H1 (cell line): Measurements from ENCODE around the gene ALG11. TPM values are rescaled to one million over a fixed set of nuclear protein-coding genes. Genes with fewer than 3 reads are reported as not detected.

ENCODE experiments used
- polyA plus RNA-seq, 7 experiments: library from polyadenylated mRNA; depleted of rRNA in 3 of 7; stranded (reverse) in 5 of 7; unstranded in 2 of 7; fragments of >200 nt in 5 of 7; fragments of 200-250 nt in 2 of 7; gene quantifications; 1 replicate in 5 of 7; 2 replicates in 1 of 7; 4 replicates in 1 of 7; pipeline versions ENCODE4 v1.2.1 to v1.2.3, GENCODE V29; 2011 to 2013; ENCODE audit warnings: missing spikeins in 2 of 7, mixed read lengths in 2 of 7
- total RNA-seq: library from RNA; stranded (reverse); fragmentation: NEBNext Ultra II Directional; extraction: Animal tissue kit (Norgen Biotek cat#: 25700); gene quantifications from 2 replicates; pipeline ENCODE4 v1.2.1, GENCODE V29; 2021

The ALG11 gene
- total and polyA plus RNA-seq, 2 of the 8 experiments (the other 6 are each of a cell fraction or from before 2014, with no cell fraction given), result 5.2 to 39.9 TPM

Other genes starting within 250 kb of the ALG11 start
- 6.0 and 8.7 TPM in 2 replicates for gene DHRS12, start 208.2 kb upstream of the ALG11 start, total RNA-seq
- 8.7 and 10.3 TPM in 2 replicates for gene DHRS12, start 208.2 kb upstream of the ALG11 start, polyA plus RNA-seq (2011; rRNA removed)
- gene TMEM272, start 167.2 kb upstream of the ALG11 start, total RNA-seq, result not detected in 2 replicates
- gene TMEM272, start 167.2 kb upstream of the ALG11 start, polyA plus RNA-seq (2011; rRNA removed), result 0.05 and 0.06 TPM in 2 replicates
- gene CCDC70, start 150.4 kb upstream of the ALG11 start, total RNA-seq, result not detected in 2 replicates
- gene CCDC70, start 150.4 kb upstream of the ALG11 start, polyA plus RNA-seq (2011; rRNA removed), result not detected in 2 replicates
- 9.2 and 10.8 TPM in 2 replicates for gene ATP7B, start 948 bp upstream of the ALG11 start, total RNA-seq
- gene ATP7B, start 948 bp upstream of the ALG11 start, polyA plus RNA-seq (2011; rRNA removed), result 4.1 and 4.4 TPM in 2 replicates
- gene UTP14C, start 12.3 kb downstream of the ALG11 start, total RNA-seq, result 22.7 and 23.0 TPM in 2 replicates
- 4.0 and 6.8 TPM in 2 replicates for gene UTP14C, start 12.3 kb downstream of the ALG11 start, polyA plus RNA-seq (2011; rRNA removed)
- 0.27 and 0.35 TPM in 2 replicates for gene NEK5, start 116.7 kb downstream of the ALG11 start, total RNA-seq
- 0.12 and 0.17 TPM in 2 replicates for gene NEK5, start 116.7 kb downstream of the ALG11 start, polyA plus RNA-seq (2011; rRNA removed)
- 24.5 and 26.0 TPM in 2 replicates for gene NEK3, start 147.2 kb downstream of the ALG11 start, total RNA-seq
- 9.0 and 11.4 TPM in 2 replicates for gene NEK3, start 147.2 kb downstream of the ALG11 start, polyA plus RNA-seq (2011; rRNA removed)